BE2C (cell line): ENCODE measurements around the gene PXK.

Experiments
- DNase-seq: peaks from one replicate; pipeline ENCODE4 v3.0.0-alpha.2; 2020
- H3K27me3 ChIP-seq: fragments of 250-450 bp; sonication (Bioruptor Pico); 2 replicates; pipeline ENCODE4 v1.5.1; 2020; ENCODE audit warnings: mild to moderate bottlenecking
- H3K36me3 ChIP-seq: fragments of 250-450 bp; sonication (Bioruptor Pico); 2 replicates; pipeline ENCODE4 v1.5.1; 2020; ENCODE audit warnings: mild to moderate bottlenecking
- H3K4me1 ChIP-seq: fragments of 250-450 bp; sonication (Bioruptor Pico); 2 replicates; pipeline ENCODE4 v1.5.1; 2020
- H3K4me3 ChIP-seq: 2 replicates; pipeline ENCODE4 v1.5.1; 2011; ENCODE audit warnings: low read depth, low read length
- H3K9me3 ChIP-seq: fragments of 250-450 bp; sonication (Bioruptor Pico); 2 replicates; pipeline ENCODE4 v1.5.1; 2020
- TF ChIP-seq, protein P1 (sequence below): IDR thresholded peaks from 2 replicates; pipeline ENCODE4 v1.5.1; 2012; ENCODE audit warnings: mild to moderate bottlenecking, low read depth, low read length

The PXK gene

DNA sequence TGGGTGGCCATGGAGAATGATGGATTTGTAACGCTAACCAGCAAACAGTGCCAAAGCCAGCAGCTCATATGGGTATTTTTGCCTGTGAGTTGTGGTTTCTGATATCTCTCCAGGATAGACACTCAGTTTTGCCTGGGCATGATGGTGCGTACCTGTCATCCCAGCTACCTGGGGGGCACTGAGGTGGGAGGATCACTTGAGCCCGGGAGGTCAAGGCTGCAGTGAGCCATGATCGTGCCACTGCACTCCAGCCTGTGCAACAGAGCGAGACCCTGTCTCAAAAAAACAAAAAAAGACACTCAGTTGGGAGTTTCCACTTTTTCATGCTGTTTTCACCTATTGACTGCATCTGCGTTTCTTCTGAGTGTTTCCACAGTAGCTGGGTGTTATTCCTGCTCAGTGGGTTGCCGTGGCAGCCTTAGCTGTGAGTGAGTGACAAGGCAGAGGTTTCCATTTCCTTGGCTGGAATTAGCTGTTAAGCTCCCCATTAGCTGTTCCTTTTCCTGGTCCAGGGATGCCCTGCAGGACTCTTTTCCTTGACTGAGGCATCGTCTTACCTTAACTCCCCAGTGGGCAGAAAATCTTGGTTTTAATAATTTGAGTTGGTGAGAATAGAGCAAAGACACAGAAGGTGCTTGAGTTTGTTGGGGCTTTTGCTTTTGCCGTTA lies 40.9 kb upstream of the PXK start:
- H3K4me3 ChIP-seq = no peak overlapping the region
- TF ChIP-seq, protein P1, sequence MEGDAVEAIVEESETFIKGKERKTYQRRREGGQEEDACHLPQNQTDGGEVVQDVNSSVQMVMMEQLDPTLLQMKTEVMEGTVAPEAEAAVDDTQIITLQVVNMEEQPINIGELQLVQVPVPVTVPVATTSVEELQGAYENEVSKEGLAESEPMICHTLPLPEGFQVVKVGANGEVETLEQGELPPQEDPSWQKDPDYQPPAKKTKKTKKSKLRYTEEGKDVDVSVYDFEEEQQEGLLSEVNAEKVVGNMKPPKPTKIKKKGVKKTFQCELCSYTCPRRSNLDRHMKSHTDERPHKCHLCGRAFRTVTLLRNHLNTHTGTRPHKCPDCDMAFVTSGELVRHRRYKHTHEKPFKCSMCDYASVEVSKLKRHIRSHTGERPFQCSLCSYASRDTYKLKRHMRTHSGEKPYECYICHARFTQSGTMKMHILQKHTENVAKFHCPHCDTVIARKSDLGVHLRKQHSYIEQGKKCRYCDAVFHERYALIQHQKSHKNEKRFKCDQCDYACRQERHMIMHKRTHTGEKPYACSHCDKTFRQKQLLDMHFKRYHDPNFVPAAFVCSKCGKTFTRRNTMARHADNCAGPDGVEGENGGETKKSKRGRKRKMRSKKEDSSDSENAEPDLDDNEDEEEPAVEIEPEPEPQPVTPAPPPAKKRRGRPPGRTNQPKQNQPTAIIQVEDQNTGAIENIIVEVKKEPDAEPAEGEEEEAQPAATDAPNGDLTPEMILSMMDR = no peak

DNA sequence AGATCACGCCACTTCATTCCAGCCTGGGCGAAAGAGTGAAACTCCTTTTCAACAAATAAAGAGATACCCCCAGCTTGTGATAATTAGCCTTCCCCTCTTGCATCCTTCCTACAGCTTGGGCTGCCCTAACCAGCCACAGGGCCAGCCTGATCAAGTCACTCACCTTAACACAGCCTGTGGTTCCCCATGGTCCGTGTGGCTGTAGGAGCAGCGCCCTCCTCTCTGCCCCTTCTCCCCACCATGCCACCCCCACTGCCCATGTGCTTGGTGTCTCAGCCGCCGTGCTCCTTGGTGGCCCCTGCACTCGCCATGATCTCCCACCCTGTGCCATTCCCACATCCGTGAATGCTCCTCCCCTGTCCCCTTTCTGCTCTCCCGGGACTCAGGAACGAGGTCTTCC lies 39.8 kb upstream of the PXK start:
- no peaks in the 10 kb centered on the region for H3K36me3 ChIP-seq
- H3K4me1 ChIP-seq = no peaks in the 10 kb centered on the region
- H3K4me3 ChIP-seq = no peak overlapping the region
- DNase-seq = no peak
- TF ChIP-seq, protein P1 = no peak
- H3K27me3 ChIP-seq = no peaks in the 10 kb centered on the region
- H3K9me3 ChIP-seq = no peaks in the 10 kb centered on the region

More for the DNA sequence above, 40.9 kb upstream of the PXK start:
- no peak for DNase-seq
- Histone ChIP-seq H3K9me3 (no peaks in the 10 kb centered on the region), H3K4me1 (no peaks in the 10 kb centered on the region), H3K27me3 (no peaks in the 10 kb centered on the region), H3K36me3 (no peaks in the 10 kb centered on the region)

DNA sequence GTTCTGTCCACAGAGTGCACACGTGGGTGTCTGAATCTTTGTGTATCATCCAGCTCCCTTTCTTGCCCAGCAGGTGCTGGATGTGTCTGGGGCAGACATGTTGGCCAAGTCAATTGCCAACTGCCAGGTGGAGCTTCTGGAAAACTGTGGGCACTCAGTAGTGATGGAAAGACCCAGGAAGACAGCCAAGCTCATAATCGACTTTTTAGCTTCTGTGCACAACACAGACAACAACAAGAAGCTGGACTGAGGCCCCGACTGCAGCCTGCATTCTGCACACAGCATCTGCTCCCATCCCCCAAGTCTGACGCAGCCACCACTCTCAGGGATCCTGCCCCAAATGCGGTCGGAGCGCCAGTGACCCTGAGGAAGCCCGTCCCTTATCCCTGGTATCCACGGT lies 39.2 kb upstream of the PXK start:
- DNase-seq = no peak
- H3K36me3 ChIP-seq = no peaks in the 10 kb centered on the region
- H3K9me3 ChIP-seq = no peaks in the 10 kb centered on the region

DNA sequence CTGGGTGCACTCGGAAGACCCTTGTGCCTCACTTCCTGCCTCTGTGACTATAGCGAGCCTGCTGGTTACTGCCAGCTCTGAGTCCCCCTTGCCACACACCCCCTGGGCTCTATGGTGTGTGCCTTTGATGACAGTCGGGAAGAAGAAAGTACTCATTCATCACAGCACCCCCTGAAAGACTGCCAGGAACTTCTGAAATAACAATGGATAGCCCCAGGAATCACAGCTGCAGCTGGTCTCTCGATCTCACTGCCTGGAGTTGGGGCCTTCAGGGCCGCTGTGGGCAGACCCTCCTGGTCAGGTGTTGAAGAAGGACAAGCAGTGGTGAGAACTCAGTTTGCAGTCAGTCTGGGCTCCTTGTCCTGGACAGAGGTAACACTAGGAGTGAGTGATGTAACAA lies 36.4 kb upstream of the PXK start:
- no peaks in the 10 kb centered on the region for H3K4me1 ChIP-seq
- no peaks in the 10 kb centered on the region for H3K9me3 ChIP-seq
- no peak for DNase-seq
- no peak overlapping the region for H3K4me3 ChIP-seq
- no peaks in the 10 kb centered on the region for H3K36me3 ChIP-seq
- TF ChIP-seq, protein P1 = no peak
- no peaks in the 10 kb centered on the region for H3K27me3 ChIP-seq

More for the DNA sequence above, 39.2 kb upstream of the PXK start:
- no peaks in the 10 kb centered on the region for H3K4me1 ChIP-seq
- no peaks in the 10 kb centered on the region for H3K27me3 ChIP-seq
- H3K4me3 ChIP-seq = no peak overlapping the region
- TF ChIP-seq, protein P1 = no peak

DNA sequence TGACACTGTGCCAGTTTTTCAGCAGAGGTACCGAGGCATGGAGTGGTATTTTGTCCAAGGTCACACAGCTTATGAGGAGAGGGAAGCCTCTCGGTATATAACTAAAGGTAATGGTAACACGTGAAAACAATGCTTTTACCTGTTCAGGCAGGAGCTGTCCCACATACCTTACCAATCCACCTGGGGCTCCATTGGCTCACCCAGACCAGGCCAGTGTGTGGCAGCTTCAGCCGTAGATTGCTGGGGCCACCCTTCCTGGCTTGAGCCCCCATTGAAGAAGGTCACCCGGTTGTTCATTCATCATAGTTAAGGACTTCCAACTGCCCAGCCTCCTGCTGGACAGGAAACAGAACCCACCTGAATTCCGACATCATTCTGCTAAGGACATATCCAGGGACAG lies 35.8 kb upstream of the PXK start:
- TF ChIP-seq, protein P1 = no peak
- no peaks in the 10 kb centered on the region for H3K36me3 ChIP-seq
- H3K9me3 ChIP-seq = no peaks in the 10 kb centered on the region
- no peak for DNase-seq
- no peak overlapping the region for H3K4me3 ChIP-seq
- H3K4me1 ChIP-seq = no peaks in the 10 kb centered on the region
- no peaks in the 10 kb centered on the region for H3K27me3 ChIP-seq

DNA sequence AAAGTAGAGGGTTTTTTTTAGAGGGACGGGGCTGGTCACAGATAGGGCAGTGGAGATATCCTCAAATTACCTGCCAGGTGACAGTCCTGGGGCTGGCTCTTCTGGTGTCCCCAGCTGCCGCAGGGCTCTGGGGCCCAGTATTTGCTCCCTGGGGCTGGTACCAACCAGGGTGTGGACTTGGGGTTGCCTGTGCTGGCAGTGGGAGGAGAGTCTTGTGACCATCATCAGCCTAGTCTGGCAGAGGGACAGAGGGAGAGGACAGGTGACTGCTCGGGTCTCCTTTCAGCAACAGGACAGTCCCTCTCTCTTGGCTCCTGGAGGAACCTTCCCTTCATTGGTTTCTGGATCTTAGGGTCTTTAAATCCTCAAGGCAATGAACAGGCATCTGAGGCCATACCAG lies 34.5 kb upstream of the PXK start:
- H3K4me1 ChIP-seq = no peaks in the 10 kb centered on the region
- H3K36me3 ChIP-seq = no peaks in the 10 kb centered on the region
- no peak for DNase-seq
- no peaks in the 10 kb centered on the region for H3K9me3 ChIP-seq
- TF ChIP-seq, protein P1 = no peak
- no peaks in the 10 kb centered on the region for H3K27me3 ChIP-seq
- H3K4me3 ChIP-seq = no peak overlapping the region
